ENCODE results near the gene GOLPH3. TPM values are rescaled to one million over a fixed set of nuclear protein-coding genes. Genes with fewer than 3 reads are reported as not detected.

The GOLPH3 gene
- polyA plus RNA-seq, 6 donors from 2014 or later = 61.7 to 80.4 (median 74.0) TPM

DNA sequence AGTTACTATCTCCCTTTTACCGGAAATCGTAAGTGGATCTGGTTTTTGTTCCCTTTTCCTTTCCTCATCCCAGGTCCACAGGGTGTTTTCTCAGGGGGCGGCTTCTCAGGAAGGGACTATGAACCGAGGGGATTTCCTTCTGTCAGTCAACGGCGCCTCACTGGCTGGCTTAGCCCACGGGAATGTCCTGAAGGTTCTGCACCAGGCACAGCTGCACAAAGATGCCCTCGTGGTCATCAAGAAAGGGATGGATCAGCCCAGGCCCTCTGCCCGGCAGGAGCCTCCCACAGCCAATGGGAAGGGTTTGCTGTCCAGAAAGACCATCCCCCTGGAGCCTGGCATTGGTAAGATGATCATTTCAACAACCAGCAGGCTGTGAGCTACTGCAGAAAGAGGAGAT lies 75.8 kb downstream of the GOLPH3 start:
- Mint-ChIP-seq H3K27me3 (no peaks in the 10 kb centered on the region), H3K36me3 (no peaks in the 10 kb centered on the region), H3K27ac (no peak overlapping the region), H3K4me3 (no peak overlapping the region), H3K4me1 (peaks cover 0 to under 1% (median under 1%) of the 10 kb centered on the region in 3 donors), H3K9me3 (no peaks in the 10 kb centered on the region)
- DNase-seq (no peak), ATAC-seq (ENCODE audit: low read depth in 2 of 2) (no peak)

DNA sequence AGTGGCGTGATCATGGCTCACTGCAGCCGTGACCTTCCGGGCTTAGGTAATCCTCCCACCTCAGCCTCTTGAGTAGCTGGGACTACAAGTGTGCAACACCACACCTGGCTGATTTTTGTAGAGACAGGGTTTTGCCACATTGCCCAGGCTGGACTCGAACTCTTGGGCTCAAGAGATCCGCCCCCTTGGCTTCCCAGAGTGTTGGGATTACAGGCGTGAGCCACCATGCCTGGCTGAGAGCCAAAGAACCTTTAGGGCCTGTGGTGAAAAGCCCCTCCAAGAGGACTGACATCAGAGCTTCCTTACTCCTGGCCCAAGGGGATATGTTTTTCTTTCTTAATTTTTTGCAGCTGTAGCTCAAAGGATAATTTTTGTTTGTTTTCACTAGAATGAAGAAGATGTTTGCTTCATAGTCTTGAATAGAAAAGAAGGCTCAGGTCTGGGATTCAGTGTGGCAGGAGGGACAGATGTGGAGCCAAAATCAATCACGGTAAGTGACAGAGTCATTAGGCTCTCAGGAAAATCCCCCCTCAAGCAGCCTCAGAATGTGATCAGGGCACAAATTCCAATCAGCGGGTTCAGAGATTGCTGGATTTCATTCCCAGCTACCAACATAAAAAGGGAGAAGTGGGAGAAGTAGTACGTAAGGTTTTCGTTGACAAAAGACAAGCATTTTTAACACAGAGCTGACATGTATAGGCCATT lies 77.1 kb downstream of the GOLPH3 start:
- Mint-ChIP-seq H3K4me3 (no peak overlapping the region), H3K9me3 (no peaks in the 10 kb centered on the region), H3K4me1 (peaks cover 0 to 6% (median 4%) of the 10 kb centered on the region in 3 donors), H3K27me3 (no peaks in the 10 kb centered on the region), H3K27ac (no peak overlapping the region), H3K36me3 (no peaks in the 10 kb centered on the region)
- ATAC-seq (ENCODE audit: low read depth in 2 of 2) (no peak), DNase-seq (no peak)

DNA sequence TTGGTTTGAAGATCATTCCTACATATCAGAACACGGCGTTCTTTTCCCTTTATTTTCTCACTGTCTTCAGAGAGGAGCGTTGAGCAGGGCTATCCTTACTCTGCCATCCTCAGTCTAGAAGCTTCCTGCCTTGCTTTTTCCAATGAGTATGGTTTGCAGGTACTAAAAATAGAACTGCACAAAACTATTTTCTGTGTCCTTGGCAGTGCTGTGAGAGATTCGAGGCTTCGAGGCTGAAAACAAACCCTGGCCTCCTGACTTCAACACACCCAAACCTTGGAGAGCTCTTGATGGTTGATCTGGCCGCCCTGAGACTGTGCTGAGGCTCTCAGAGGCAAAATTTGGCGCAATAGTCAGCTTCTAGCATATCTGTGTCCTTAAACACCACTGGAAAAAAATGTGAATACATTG lies 78.9 kb downstream of the GOLPH3 start:
- H3K27me3 Mint-ChIP-seq = no peaks in the 10 kb centered on the region
- peaks cover 0 to 6% (median 4%) of the 10 kb centered on the region in 3 donors for H3K4me1 Mint-ChIP-seq
- no peak for DNase-seq
- peak overlapping the region in 2 of 6 donors; percentile 49 to 90 for H3K27ac Mint-ChIP-seq
- H3K9me3 Mint-ChIP-seq = no peaks in the 10 kb centered on the region
- H3K4me3 Mint-ChIP-seq = no peak overlapping the region
- no peaks in the 10 kb centered on the region for H3K36me3 Mint-ChIP-seq
- no peak for ATAC-seq (ENCODE audit: low read depth in 2 of 2)

DNA sequence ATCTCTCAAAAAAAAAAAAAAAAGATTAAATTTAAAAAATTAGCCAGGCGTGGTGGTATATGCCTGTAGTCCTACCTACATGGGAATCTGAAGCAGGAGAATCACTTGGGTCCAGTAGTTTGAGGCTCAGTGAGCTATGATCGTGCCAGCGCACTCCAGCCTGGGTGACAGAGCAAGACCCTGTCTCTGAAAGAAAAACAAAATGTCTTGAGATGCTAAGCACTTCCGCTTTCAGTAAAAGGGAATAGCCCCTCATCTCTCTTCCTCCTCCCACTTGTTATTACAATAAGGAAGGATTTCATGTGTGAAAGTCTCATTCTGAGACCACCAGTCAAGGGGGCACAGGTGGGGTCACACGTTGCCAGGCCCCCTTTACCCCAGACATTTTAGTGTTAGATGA lies 79.4 kb downstream of the GOLPH3 start:
- H3K36me3 Mint-ChIP-seq = no peaks in the 10 kb centered on the region
- DNase-seq (no peak), ATAC-seq (ENCODE audit: low read depth in 2 of 2) (no peak)
- H3K9me3 Mint-ChIP-seq = no peaks in the 10 kb centered on the region
- peaks cover 0 to 6% (median 4%) of the 10 kb centered on the region in 3 donors for H3K4me1 Mint-ChIP-seq
- no peaks in the 10 kb centered on the region for H3K27me3 Mint-ChIP-seq
- peak overlapping the region in 1 of 6 donors; percentile 90 for H3K27ac Mint-ChIP-seq
- no peak overlapping the region for H3K4me3 Mint-ChIP-seq

DNA sequence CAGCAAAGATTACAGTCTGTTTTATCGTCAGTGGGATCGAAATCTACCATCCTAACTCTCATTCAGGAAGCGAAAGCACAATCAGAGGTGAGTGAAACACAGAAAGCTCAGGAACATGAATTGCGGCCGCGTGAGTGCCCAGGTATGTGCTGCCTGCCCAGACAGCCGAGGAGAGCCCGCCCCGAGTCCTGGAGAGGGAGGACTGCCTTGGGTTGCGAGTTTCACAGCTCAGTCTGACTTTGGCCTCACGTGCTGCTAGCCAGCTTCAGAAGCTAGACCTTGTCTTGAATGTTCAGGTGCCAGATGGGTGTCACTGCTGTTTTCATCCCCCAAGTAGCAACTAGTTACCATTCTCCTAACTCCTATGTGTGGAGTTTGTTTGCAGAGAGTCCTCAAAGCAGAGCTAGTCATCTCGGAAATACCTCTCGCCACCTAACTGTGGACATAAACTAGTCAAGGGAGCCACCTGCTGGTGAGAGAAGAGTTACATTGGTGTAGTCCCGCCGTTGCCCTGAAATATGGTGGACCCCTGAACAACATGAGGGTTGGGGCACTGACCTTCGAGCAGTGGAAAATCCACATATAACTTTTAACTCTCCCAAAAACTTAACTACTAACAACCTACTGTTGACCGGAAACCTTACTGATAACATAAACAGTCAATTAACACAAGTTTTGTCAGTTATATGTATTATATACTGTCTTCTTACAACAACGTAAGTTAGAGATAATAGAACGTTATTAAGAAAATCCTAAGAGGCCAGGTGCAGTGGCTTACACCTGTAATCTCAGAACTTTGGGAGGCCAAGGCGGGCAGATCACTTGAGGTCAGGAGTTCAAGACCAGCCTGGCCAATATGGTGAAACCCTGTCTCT lies 80.9 kb downstream of the GOLPH3 start:
- ATAC-seq (ENCODE audit: low read depth in 2 of 2) (peak; percentile 56 to 61), DNase-seq (peak; percentile 9)
- peak overlapping the region in 1 of 6 donors; percentile 17 for H3K27ac Mint-ChIP-seq
- H3K36me3 Mint-ChIP-seq = no peaks in the 10 kb centered on the region
- no peaks in the 10 kb centered on the region for H3K27me3 Mint-ChIP-seq
- no peak overlapping the region for H3K4me3 Mint-ChIP-seq
- H3K4me1 Mint-ChIP-seq = peaks cover 0 to 6% (median 4%) of the 10 kb centered on the region in 3 donors
- H3K9me3 Mint-ChIP-seq = no peaks in the 10 kb centered on the region

DNA sequence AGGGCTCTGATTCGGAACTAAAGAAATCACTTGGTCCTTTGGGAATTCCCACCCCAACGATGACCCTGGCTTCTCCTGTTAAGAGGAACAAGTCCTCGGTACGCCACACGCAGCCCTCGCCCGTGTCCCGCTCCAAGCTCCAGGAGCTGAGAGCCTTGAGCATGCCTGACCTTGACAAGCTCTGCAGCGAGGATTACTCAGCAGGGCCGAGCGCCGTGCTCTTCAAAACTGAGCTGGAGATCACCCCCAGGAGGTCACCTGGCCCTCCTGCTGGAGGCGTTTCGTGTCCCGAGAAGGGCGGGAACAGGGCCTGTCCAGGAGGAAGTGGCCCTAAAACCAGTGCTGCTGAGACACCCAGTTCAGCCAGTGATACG lies 83.4 kb downstream of the GOLPH3 start:
- Mint-ChIP-seq H3K27me3 (no peaks in the 10 kb centered on the region), H3K9me3 (no peaks in the 10 kb centered on the region), H3K36me3 (no peaks in the 10 kb centered on the region), H3K4me3 (no peak overlapping the region), H3K4me1 (peaks cover 0 to 6% (median 4%) of the 10 kb centered on the region in 3 donors), H3K27ac (no peak overlapping the region)
- DNase-seq (no peak), ATAC-seq (ENCODE audit: low read depth in 2 of 2) (no peak)

DNA sequence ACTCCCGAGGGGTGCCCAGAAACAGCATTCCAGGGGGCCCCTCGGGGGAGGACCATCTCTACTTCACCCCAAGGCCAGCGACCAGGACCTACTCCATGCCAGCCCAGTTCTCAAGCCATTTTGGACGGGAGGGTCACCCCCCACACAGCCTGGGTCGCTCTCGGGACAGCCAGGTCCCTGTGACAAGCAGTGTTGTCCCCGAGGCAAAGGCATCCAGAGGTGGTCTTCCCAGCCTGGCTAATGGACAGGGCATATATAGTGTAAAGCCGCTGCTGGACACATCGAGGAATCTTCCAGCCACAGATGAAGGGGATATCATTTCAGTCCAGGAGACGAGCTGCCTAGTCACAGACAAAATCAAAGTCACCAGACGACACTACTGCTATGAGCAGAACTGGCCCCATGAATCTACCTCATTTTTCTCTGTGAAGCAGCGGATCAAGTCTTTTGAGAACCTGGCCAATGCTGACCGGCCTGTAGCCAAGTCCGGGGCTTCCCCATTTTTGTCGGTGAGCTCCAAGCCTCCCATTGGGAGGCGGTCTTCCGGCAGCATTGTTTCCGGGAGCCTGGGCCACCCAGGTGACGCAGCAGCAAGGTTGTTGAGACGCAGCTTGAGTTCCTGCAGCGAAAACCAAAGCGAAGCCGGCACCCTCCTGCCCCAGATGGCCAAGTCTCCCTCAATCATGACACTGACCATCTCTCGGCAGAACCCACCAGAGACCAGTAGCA lies 83.9 kb downstream of the GOLPH3 start:
- no peak overlapping the region for H3K27ac Mint-ChIP-seq
- DNase-seq (no peak), ATAC-seq (ENCODE audit: low read depth in 2 of 2) (no peak)

DNA sequence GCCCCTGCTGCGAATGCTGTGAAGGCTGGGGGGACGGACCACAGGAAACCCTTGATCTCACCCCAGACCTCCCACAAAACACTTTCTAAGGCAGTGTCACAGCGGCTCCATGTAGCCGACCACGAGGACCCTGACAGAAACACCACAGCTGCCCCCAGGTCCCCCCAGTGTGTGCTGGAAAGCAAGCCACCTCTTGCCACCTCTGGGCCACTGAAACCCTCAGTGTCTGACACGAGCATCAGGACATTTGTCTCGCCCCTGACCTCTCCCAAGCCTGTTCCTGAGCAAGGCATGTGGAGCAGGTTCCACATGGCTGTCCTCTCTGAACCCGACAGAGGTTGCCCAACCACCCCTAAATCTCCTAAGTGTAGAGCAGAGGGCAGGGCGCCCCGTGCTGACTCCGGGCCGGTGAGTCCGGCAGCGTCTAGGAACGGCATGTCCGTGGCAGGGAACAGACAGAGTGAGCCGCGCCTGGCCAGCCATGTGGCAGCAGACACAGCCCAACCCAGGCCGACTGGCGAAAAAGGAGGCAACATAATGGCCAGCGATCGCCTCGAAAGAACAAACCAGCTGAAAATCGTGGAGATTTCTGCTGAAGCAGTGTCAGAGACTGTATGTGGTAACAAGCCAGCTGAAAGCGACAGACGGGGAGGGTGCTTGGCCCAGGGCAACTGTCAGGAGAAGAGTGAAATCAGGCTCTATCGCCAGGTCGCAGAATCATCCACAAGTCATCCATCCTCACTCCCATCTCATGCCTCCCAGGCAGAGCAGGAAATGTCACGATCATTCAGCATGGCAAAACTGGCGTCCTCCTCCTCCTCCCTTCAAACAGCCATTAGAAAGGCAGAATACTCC lies 84.7 kb downstream of the GOLPH3 start:
- no peaks in the 10 kb centered on the region for H3K27me3 Mint-ChIP-seq
- DNase-seq (no peak), ATAC-seq (ENCODE audit: low read depth in 2 of 2) (no peak)
- no peak overlapping the region for H3K27ac Mint-ChIP-seq
- H3K4me3 Mint-ChIP-seq = no peak overlapping the region
- H3K9me3 Mint-ChIP-seq = no peaks in the 10 kb centered on the region
- H3K36me3 Mint-ChIP-seq = no peaks in the 10 kb centered on the region
- peaks cover 0 to 6% (median 4%) of the 10 kb centered on the region in 3 donors for H3K4me1 Mint-ChIP-seq

More for the DNA sequence above, 83.9 kb downstream of the GOLPH3 start:
- Mint-ChIP-seq H3K4me1 (peaks cover 0 to 6% (median 4%) of the 10 kb centered on the region in 3 donors), H3K36me3 (no peaks in the 10 kb centered on the region), H3K9me3 (no peaks in the 10 kb centered on the region), H3K4me3 (no peak overlapping the region), H3K27me3 (no peaks in the 10 kb centered on the region)

DNA sequence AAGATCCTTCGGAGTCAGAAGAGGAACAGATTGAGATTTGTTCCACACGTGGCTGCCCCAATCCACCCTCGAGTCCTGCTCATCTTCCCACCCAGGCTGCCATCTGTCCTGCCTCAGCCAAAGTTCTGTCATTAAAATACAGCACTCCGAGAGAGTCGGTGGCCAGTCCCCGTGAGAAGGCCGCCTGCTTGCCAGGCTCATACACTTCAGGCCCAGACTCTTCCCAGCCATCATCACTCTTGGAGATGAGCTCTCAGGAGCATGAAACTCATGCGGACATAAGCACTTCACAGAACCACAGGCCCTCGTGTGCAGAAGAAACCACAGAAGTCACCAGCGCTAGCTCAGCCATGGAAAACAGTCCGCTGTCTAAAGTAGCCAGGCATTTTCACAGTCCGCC lies 85.9 kb downstream of the GOLPH3 start:
- no peak overlapping the region for H3K4me3 Mint-ChIP-seq
- H3K4me1 Mint-ChIP-seq = peaks cover 0 to 8% (median 3%) of the 10 kb centered on the region in 3 donors
- no peaks in the 10 kb centered on the region for H3K9me3 Mint-ChIP-seq
- peak overlapping the region in 1 of 6 donors; percentile 32 for H3K27ac Mint-ChIP-seq
- H3K36me3 Mint-ChIP-seq = no peaks in the 10 kb centered on the region
- no peaks in the 10 kb centered on the region for H3K27me3 Mint-ChIP-seq
- DNase-seq (no peak), ATAC-seq (ENCODE audit: low read depth in 2 of 2) (no peak)

DNA sequence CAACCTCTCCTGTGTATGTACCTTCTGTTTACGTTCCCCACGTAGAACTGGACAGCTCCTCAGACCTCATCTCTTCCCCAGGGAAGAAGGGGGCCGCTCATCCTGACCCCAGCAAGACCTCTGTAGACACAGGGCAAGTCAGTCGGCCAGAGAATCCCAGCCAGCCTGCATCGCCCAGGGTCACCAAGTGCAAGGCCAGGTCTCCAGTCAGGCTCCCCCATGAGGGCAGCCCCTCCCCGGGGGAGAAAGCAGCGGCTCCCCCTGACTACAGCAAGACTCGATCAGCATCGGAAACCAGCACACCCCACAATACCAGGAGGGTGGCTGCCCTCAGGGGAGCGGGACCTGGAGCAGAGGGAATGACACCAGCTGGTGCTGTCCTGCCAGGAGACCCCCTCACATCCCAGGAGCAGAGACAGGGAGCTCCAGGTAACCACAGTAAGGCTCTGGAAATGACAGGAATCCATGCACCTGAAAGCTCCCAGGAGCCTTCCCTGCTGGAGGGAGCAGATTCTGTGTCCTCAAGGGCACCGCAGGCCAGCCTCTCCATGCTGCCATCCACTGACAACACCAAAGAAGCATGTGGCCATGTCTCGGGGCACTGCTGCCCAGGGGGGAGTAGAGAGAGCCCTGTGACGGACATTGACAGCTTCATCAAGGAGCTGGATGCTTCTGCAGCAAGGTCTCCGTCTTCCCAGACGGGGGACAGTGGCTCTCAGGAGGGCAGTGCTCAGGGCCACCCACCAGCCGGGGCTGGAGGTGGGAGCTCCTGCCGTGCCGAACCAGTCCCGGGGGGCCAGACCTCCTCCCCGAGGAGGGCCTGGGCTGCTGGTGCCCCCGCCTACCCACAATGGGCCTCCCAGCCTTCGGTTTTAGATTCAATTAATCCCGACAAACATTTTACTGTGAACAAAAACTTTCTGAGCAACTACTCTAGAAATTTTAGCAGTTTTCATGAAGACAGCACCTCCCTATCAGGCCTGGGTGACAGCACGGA lies 86.7 kb downstream of the GOLPH3 start:
- Mint-ChIP-seq H3K27me3 (no peaks in the 10 kb centered on the region), H3K4me1 (peaks cover 0 to 3% (median 0%) of the 10 kb centered on the region in 3 donors), H3K36me3 (no peaks in the 10 kb centered on the region), H3K9me3 (no peaks in the 10 kb centered on the region), H3K4me3 (no peak overlapping the region), H3K27ac (peak overlapping the region in 2 of 6 donors; percentile 20 to 59)
- DNase-seq (no peak), ATAC-seq (ENCODE audit: low read depth in 2 of 2) (no peak)

DNA sequence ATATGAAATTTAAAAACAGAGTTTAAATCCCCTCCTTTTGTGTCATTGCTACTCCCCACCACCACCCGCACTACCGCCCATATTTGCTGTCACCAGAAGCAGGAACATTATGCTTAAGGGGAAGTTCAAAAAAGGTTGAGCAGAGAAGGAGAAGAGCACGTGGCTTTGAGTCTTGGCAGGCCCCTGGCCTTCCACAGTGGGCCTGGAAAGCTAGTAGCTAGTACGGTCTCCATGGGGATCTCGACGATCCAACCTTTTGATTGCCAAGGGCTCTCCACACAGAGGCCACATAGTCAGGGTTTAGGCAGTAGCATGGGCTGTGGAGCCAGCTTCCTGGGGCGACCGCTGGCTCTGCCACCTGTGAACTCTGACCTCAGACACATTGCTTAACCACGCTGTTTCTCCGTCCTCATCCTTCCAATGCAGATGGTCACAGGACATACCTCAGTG lies 90.1 kb downstream of the GOLPH3 start:
- H3K9me3 Mint-ChIP-seq = peaks cover 0 to 2% (median 0%) of the 10 kb centered on the region in 7 donors
- H3K4me1 Mint-ChIP-seq = peaks cover 0 to 3% (median 0%) of the 10 kb centered on the region in 3 donors
- DNase-seq (no peak), ATAC-seq (ENCODE audit: low read depth in 2 of 2) (no peak)
- H3K36me3 Mint-ChIP-seq = no peaks in the 10 kb centered on the region
- H3K27ac Mint-ChIP-seq = peak overlapping the region in 1 of 6 donors; percentile 81
- H3K27me3 Mint-ChIP-seq = no peaks in the 10 kb centered on the region
- H3K4me3 Mint-ChIP-seq = peak overlapping the region in 1 of 8 donors; percentile 52

DNA sequence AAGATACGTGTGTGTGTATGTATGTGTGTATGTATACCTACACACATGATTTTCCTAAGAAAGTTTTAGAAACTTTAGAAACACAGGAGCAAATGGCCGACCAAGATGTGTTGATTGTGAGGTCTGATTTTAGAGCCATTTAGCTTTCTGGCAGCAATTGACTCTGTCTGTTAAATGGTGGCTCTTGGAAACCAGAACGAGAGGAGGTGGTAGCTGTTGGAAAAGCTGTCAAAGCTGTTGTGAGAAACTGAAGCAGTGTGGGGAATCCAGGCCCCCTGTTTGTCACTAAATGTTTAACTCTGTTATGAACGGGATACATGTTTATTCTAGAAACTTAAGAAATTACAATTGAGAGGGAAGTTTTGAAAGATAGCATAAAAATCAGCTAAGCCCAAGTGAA lies 91.4 kb downstream of the GOLPH3 start:
- Mint-ChIP-seq H3K4me3 (no peak overlapping the region), H3K27me3 (no peaks in the 10 kb centered on the region), H3K27ac (no peak overlapping the region), H3K9me3 (peaks cover 0 to 2% (median 0%) of the 10 kb centered on the region in 7 donors), H3K4me1 (peaks cover 0 to 3% (median 0%) of the 10 kb centered on the region in 3 donors), H3K36me3 (no peaks in the 10 kb centered on the region)
- DNase-seq (no peak), ATAC-seq (ENCODE audit: low read depth in 2 of 2) (no peak)

All from naive B cell (primary cell).